OCI-LY1 (cell line): Measurements from ENCODE around the gene SH2D5.

Experiments used
- H2AFZ ChIP-seq: fragments of 200-600 bp; sonication (generic), shearing (Covaris generic); 2 replicates; pipeline ENCODE4 v1.6.0; 2014; ENCODE audit warnings: antibody characterized with exemption, mild to moderate bottlenecking, low read length
- H3F3A ChIP-seq: fragments of 200-600 bp; sonication (generic), shearing (Covaris generic); 2 replicates; pipeline ENCODE4 v1.6.0; 2014; ENCODE audit warnings: mild to moderate bottlenecking, antibody characterized with exemption, low read length, moderate library complexity; ENCODE audit not compliant: insufficient read depth
- H3K27ac ChIP-seq: fragments of 200-600 bp; sonication (generic); 2 replicates; pipeline ENCODE4 v1.5.1; 2014; ENCODE audit warnings: low read length, mixed run types, mild to moderate bottlenecking, low read depth; ENCODE audit not compliant: poor library complexity, severe bottlenecking
- H3K27me3 ChIP-seq: fragments of 200-600 bp; sonication (generic); 2 replicates; pipeline ENCODE4 v1.6.0; 2014; ENCODE audit warnings: antibody characterized with exemption, mild to moderate bottlenecking, low read length, moderate library complexity; ENCODE audit not compliant: insufficient read depth
- H3K36me3 ChIP-seq: fragments of 200-600 bp; sonication (generic); 2 replicates; pipeline ENCODE4 v1.6.1; 2014; ENCODE audit warnings: mild to moderate bottlenecking, antibody characterized with exemption, low read length, moderate library complexity, mixed read lengths; ENCODE audit not compliant: insufficient read depth
- H3K4me1 ChIP-seq: fragments of 200-600 bp; sonication (generic); 2 replicates; pipeline ENCODE4 v1.5.1; 2014; ENCODE audit warnings: mild to moderate bottlenecking, low read length, moderate library complexity; ENCODE audit not compliant: insufficient read depth, severe bottlenecking
- H3K4me2 ChIP-seq: fragments of 200-600 bp; sonication (generic), shearing (Covaris generic); 2 replicates; pipeline ENCODE4 v1.6.1; 2014; ENCODE audit warnings: low read length
- H3K4me3 ChIP-seq: fragments of 200-600 bp; sonication (generic); 2 replicates; pipeline ENCODE4 v1.5.1; 2014; ENCODE audit warnings: low read length, low read depth, mild to moderate bottlenecking, mixed read lengths; ENCODE audit not compliant: poor library complexity, severe bottlenecking
- H3K79me2 ChIP-seq: fragments of 200-600 bp; shearing (Covaris generic); 2 replicates; pipeline ENCODE4 v1.6.1; 2016; ENCODE audit warnings: mixed run types, low read length, mixed read lengths; ENCODE audit not compliant: insufficient read depth
- H3K9ac ChIP-seq: fragments of 200-600 bp; sonication (generic), shearing (Covaris generic); 2 replicates; pipeline ENCODE4 v1.6.1; 2014; ENCODE audit warnings: mild to moderate bottlenecking, low read length, mixed read lengths
- H3K9me2 ChIP-seq: fragments of 200-600 bp; sonication (generic), shearing (Covaris generic); 2 replicates; pipeline ENCODE4 v1.6.1; 2014; ENCODE audit warnings: low read depth, mild to moderate bottlenecking, low read length, mixed read lengths
- H3K9me3 ChIP-seq: fragments of 200-600 bp; shearing (Covaris generic); 2 replicates; pipeline ENCODE4 v1.6.1; 2014; ENCODE audit warnings: low read length, mixed read lengths
- H4K20me1 ChIP-seq: fragments of 200-600 bp; sonication (generic), shearing (Covaris generic); 2 replicates; pipeline ENCODE4 v1.6.0; 2016; ENCODE audit warnings: mild to moderate bottlenecking, low read length; ENCODE audit not compliant: insufficient read depth
- CTCF ChIP-seq: fragments of 200-600 bp; sonication (generic), shearing (Covaris generic); IDR thresholded peaks from 2 replicates; pipeline ENCODE4 v1.5.1; 2017; ENCODE audit warnings: mild to moderate bottlenecking, antibody characterized with exemption, low read length, moderate library complexity, mixed read lengths
- EZH2 ChIP-seq: fragments of 200-600 bp; sonication (generic), shearing (Covaris generic); IDR thresholded peaks from 2 replicates; pipeline ENCODE4 v1.8.0; 2017; ENCODE audit warnings: borderline replicate concordance, mixed run types, mild to moderate bottlenecking, antibody characterized with exemption, low read length, moderate library complexity, mixed read lengths

The SH2D5 gene

DNA sequence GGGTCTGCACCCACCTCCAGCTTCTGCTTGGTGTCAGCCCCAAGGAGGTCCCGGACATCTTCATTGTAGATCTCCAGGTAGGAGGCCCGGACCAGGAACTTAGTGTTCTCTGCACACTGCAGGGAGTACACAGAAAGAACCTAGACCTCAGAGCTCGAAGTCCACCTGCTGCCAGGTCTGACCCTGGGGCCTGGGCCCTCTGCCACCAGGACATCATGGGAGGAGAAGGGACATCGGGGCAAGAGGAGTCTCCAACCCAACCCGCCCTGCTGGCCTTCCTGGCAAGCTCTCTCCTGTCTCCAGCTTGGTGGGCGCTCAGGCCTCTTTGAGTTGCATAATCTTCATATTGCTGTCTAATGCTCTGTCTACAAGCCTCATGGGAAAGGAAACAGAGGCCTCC lies 19.1 kb downstream of the SH2D5 start:
- Histone ChIP-seq H3F3A (no peaks in the 10 kb centered on the region), H3K4me2 (no peak overlapping the region), H4K20me1 (no peaks in the 10 kb centered on the region), H3K27ac (no peak overlapping the region), H3K4me3 (no peak overlapping the region), H3K27me3 (peaks cover 4% of the 10 kb centered on the region), H2AFZ (no peak overlapping the region), H3K9ac (no peak overlapping the region), H3K4me1 (no peaks in the 10 kb centered on the region), H3K36me3 (no peaks in the 10 kb centered on the region), H3K9me3 (no peaks in the 10 kb centered on the region), H3K9me2 (no peaks in the 10 kb centered on the region), H3K79me2 (no peaks in the 10 kb centered on the region)
- TF ChIP-seq CTCF (no peak), EZH2 (no peak)

GRCh38 chr1:20712215-20712577 lies 20.3 kb downstream of the SH2D5 start:
- peaks cover 6% of the 10 kb centered on the region for H3K27me3 ChIP-seq
- H3K4me3 ChIP-seq = no peak overlapping the region
- TF ChIP-seq CTCF (no peak), EZH2 (no peak)
- H3K4me2 ChIP-seq = no peak overlapping the region
- H3K79me2 ChIP-seq = no peaks in the 10 kb centered on the region
- H2AFZ ChIP-seq = no peak overlapping the region
- no peaks in the 10 kb centered on the region for H3F3A ChIP-seq
- H3K9me3 ChIP-seq = no peaks in the 10 kb centered on the region
- no peak overlapping the region for H3K27ac ChIP-seq
- no peaks in the 10 kb centered on the region for H4K20me1 ChIP-seq
- no peaks in the 10 kb centered on the region for H3K36me3 ChIP-seq
- H3K9me2 ChIP-seq = no peaks in the 10 kb centered on the region
- no peaks in the 10 kb centered on the region for H3K4me1 ChIP-seq
- no peak overlapping the region for H3K9ac ChIP-seq

DNA sequence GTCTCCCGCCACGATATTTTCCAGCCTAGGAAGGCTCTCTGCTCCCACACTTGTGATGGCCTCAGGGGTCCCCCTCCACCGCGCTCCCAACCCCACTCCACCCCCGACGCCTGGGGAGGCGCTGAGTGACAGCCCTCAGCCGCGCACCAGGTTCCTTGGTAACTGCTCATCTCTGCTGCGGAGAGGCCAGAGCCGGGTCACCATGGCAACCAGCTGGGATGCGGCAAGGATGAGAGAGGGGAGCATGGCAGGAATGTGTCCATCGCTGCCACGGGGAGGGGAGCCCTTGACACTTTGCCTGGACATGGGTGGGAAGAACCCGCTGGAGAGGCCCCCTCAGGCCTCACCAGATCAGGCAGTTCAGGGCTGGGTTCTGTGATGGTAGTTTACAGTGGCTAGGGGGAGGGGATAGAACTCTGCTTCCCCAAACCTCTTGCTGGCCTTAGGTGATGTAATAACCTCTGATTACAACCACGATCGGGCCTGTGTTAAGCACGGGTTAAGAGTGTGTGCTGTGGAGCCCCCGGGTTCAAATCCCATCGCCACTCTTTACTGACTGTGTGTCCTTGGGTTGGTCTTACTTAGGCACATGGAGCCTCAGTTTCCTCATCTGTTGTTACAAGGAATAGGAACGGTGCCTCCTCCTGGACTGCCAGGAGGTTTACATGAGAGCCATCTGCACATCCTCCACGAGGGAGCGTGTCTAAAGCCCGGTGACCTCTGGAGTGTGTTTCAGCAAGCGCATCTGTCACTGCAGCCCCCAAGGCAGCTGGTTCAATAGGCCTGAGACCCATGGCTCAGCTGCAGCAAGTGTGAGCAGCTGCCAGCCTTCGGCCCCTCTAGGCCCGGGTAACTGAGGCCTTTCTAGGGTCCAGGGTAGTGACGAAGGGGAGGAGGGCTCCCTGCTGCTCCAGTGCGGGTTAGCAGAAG lies 21.0 kb downstream of the SH2D5 start:
- no peak overlapping the region for H3K4me3 ChIP-seq
- no peaks in the 10 kb centered on the region for H4K20me1 ChIP-seq
- H3K27me3 ChIP-seq = peaks cover 6% of the 10 kb centered on the region
- H3K4me2 ChIP-seq = no peak overlapping the region
- H3K9me3 ChIP-seq = no peaks in the 10 kb centered on the region
- H3K9ac ChIP-seq = no peak overlapping the region
- no peaks in the 10 kb centered on the region for H3K79me2 ChIP-seq
- no peak overlapping the region for H3K27ac ChIP-seq
- H3K4me1 ChIP-seq = no peaks in the 10 kb centered on the region
- H3K36me3 ChIP-seq = no peaks in the 10 kb centered on the region
- no peak overlapping the region for H2AFZ ChIP-seq
- no peak for TF ChIP-seq CTCF
- no peak for TF ChIP-seq EZH2
- H3F3A ChIP-seq = no peaks in the 10 kb centered on the region
- H3K9me2 ChIP-seq = no peaks in the 10 kb centered on the region
